Embryonic facial prominence (tissue), 1 donor: Measurements from ENCODE around the gene FAM53C.

ENCODE experiments used
- DNase-seq: peaks from one replicate; pipeline ENCODE4 v3.0.0-alpha.2; 2016; ENCODE audit errors: extremely low spot score

FAM53C gene

DNA sequence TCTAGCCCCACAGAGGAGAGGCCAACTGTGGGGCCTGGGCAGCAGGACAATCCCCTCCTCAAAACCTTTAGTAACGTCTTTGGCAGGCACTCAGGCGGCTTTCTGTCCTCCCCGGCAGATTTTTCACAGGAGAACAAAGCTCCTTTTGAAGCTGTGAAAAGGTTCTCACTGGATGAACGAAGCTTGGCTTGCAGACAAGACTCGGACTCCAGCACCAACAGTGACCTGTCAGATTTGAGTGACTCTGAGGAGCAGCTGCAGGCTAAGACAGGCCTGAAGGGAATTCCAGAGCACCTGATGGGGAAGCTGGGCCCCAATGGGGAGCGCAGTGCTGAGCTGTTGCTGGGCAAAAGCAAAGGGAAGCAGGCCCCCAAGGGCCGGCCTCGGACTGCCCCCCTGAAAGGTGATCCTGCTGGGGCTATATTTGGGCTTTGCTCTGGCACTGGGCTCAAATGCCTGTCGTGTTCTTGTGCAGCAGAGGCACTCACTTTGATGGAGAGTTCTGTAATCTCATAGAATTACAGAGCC, 53.9 kb downstream of the FAM53C start:
- DNase-seq = no peak
